Measurements from ENCODE around the gene SLC66A2.
A peak's percentile ranks its signal among the peaks of the same experiment; 100 is the strongest.
"Not testable (repeated sequence)": the region's sequence is repeated elsewhere in the genome, so short reads cannot be mapped to it uniquely, and the experiment has no call there.

The SLC66A2 gene

DNA sequence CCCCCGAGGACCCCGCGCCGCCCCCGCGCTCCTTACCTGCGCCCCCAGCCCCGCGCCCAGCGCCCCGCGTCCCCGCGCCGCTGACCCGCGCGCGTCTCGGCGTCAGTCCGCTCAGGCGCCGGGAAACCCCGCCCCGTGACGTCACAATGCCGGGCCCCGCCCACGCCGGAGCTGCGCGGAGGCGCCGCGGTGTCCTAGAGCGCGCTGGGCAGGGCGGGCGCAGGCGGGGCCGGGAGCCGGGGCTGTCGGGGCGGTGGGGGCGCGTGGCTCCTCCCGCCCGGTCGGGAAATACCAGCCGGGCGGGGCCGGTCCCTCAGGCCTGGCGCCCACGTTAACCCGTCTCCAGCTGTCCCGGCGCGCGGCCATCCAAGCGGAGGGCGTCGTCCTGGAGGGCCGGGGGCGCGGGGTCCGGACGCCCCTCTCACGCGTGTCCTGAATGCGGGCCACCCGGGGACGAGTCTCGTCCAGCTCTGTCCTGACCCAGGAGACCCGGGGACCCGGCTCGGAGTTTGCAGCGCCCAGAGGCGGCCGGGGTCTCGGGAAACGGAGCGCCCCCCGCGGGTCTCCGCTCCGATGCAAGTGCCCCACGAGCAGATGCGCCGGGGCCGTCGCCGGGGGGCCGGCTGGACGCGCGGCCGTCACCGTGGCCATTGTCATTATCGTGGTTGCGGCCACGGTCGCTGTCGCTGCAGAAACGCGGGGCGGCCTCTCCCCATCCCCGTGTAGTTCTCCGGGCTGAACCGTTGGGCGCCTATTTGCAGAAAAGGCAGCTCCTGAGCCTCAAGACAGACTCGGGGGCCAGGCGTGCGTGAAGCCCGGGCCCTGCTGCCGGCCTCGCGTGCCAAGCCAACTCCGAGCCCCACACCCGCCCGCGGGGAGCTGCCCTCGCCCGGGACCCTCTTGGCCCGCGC lies at the start of gene SLC66A2:
TSS of gene SLC66A2 (minus strand) at position 109 of the 911 bp plus-strand sequence. CDS start 727 bp downstream, outside the sequence.
- DNase-seq: peak; percentile 96

- no peak for DNase-seq
Measured at GRCh38 chr18:80000877-80001276, 49.4 kb upstream of the SLC66A2 start.

DNA sequence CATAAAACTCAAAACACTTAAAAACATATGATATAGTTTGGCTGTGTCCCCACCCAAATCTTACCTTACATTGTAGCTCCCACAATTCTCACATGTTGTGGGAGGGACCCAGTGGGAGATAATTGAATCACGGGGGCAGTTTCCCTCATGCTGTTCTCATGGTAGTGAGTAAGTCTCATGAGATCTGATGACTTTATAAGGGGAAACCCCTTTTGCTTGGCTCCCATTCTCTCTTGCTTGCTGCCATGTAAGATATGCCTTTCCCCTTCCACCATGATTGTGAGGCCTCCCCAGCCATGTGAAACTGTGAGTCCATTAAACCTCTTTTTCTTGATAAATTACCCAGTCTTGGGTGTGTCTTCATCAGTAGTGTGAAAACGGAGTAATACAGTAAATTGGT lies 48.2 kb upstream of the SLC66A2 start:
- not testable (repeated sequence) for DNase-seq

DNA sequence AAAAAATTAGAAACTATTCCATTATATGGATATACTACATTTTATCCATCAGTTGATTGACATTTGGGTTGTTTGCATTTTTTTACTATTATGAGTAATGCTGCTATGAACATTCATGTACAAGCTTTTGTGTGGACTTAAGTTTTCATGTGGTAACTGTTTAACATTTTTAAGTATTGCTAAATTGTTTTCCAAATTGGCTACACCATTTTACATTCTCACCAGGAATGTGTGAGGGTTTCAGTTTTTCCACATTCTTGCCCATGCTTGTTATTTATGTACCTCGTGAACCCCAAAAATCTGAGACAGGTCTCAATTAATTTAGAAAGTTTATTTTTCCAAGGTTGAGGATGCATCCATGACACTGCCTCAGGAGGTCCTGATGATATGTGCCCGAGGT lies 40.0 kb upstream of the SLC66A2 start:
- no peak for DNase-seq

GRCh38 chr18:79989195-79989497 lies 37.7 kb upstream of the SLC66A2 start:
- DNase-seq: no peak

DNA sequence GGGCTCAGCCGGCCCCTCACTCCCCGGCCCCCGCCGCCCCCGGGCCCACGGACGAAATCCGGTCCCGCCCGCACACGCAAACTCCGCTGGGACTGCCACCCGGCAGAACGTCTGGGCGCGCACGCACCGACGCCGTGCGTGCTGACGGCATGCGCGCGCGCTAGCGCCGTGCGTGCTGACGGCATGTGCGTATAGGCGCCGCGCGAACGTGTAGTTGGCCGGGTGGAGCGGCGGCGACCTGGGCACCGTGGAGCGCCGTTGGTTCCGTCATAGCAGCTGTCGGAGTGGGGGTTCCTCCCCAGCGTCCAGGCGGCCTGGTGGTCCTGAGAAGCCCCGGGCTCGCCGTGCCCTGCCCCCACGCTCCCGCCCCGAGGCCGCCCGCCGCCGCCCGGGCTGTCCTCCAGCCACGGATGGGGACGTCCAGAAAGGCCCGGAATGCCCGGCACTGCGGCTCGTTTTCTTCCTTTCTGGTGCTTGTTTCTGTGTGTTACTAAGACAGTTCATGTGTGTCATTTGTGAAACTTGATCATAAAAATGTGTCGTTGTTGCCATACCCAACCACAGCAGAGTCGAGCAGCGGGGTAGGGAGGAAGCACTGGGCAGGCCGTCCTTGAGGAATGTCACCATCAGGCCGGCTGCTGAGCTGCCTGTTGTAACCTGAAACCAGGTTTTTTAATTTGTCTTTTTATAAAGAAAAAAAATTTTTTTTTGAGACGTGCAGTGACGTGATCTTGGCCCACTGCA lies 37.2 kb upstream of the SLC66A2 start, which contains the start of gene TXNL4A:
TSS of gene TXNL4A (minus strand) at position 113 of the 744 bp plus-strand sequence. CDS start 171 bp downstream, outside the sequence.
- DNase-seq: peak; percentile 81

DNA sequence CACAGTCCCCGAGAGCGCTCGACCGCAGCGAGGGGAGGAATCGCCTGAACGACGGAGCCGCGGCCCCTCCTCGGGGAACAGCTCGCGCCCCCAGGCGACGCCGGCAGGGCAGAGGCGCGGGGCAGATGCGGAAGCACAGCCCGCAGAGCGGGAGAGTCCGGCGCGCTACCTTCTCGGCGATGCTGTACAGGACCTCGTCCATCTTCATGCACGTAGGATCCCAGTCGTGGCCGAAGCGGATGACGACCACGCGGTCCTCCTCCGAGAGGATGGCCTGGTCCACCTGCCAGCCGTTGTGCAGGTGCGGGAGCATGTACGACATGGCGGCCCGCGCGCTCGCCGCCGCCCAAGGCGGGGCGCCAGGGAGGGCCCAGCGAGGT lies 36.6 kb upstream of the SLC66A2 start:
- DNase-seq: peak; percentile 56

DNA sequence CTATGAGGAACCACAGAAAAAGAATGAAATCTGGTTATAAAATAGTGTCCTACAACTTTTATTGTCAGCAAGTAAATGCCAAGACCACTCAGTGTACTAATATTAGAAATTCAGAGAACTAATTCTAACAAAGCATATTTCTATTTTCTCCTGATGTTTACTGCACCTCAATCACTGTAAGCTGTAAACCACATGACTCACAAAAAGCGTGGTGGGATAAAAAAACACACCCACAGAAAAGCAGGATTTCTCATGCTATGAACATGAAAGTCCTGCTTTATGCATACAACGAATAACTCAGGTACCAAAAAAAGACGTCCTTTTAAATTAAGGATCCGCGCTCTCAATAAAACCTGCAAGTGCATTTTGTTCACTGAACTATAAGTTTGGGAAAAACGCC lies 36.1 kb upstream of the SLC66A2 start:
- no peak for DNase-seq

DNA sequence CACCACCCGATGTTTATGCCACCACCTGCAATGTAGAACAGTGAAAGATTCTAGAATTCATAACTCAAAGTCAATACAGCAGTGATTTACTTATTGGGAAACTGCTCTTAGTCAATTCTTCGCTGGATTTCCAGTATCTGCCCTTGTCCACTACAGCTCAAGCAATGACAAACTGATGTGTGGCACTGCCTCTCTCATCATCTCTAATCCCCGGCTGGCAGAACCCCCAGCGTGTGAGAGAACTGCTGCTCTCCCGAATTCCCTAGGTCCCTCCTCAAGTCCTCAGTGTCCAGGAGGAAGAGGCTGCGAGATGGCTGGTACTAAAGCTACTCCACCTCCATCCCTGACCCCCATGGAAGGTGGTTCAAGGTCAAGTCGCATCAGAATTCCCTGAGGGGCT lies 35.3 kb upstream of the SLC66A2 start:
- DNase-seq: no peak

DNA sequence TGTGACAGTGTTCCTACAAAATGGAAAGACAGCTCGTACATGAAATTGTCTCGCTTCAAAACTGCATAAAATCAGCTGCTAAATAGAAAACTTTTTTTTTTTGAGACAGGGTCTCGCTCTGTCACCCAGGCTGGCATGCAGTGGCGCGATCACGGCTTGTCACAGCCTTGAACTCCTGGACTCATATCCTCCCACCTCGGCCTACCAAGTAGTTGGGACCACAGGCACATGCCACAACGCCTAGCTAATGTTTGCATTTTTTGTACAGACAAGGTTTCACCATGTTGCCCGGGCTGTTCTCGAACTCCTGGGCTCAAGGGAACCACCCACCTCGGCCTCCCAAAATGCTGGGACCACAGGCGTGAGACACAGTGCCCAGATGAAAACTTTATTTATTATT lies 33.7 kb upstream of the SLC66A2 start:
- no peak for DNase-seq

DNA sequence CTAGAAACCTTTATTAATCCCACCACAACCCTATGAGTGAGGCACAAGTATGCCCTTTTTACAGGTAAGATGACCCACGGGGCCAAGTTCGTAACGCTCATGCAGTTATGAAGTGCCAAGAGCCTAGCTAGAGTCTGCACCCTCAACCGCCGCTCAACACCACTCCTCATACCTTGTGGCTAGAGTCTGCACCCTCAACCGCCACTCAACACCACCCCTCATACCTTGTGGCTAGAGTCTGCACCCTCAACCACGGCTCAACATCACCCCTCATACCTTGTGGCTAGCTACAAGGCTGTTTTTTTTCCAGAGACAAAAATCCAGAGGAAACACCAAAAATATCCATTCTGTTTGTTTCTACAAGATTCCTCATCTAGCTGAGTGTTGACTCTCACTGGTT lies 32.3 kb upstream of the SLC66A2 start:
- DNase-seq: no peak

DNA sequence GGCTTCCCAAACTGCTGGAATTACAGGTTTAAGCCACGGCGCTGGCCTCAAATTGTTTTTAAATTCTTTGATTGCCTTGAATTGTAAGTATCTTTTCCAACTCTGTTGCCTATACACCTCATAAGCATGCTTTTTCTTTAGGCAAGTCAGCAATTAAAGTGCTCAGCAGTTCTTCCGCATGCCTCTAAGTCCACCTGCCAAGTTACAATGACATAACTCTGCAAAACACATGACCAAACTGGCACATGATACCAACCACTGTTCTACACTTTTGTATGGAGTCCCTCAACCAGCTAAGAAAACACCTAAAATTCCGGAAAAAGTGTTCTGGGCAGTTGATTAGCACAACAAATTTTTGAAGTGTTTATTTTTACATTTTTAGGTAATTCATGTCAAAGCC lies 31.8 kb upstream of the SLC66A2 start:
- DNase-seq: no peak

DNA sequence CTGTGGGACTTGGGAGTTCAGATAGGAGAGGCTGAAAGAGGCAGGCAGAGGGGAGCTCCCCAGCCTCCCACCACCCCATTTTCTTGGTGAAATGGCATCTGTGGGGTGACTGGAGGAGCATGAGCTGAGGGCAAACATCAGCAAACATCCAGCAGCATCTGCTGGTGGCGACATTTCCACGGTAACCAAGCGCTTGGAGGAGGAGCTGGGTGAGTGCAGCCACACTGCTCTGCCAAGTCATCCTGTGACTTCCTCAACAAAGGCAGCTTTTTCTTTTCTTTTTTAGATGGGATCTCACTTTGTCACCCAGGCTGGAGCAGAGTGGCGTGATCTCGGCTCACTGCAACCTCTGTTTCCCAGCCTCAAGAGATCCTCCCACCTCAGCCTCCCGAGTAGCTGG lies 31.3 kb upstream of the SLC66A2 start:
- peak; percentile 19 for DNase-seq

DNA sequence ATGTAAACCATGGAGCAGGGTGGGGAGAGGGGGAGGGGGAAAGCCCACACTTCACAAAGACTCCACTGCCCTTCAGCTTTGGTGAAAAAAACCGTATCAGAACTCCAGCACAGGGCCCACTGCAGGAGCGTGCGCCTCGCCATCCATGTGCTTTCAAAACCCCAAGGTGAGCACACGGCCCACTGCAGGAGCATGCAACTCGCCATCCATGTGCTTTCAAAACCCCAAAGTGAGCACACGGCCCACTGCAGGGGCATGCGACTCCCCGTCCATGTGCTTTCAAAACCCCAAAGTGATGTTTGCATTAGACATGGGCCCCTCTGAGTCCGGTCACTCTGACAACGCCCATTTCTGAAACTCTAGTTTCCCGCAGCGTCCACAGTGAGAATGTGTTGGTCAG lies 29.1 kb upstream of the SLC66A2 start:
- no peak for DNase-seq

- DNase-seq: no peak
Measured at GRCh38 chr18:79979843-79980242, 28.4 kb upstream of the SLC66A2 start.

DNA sequence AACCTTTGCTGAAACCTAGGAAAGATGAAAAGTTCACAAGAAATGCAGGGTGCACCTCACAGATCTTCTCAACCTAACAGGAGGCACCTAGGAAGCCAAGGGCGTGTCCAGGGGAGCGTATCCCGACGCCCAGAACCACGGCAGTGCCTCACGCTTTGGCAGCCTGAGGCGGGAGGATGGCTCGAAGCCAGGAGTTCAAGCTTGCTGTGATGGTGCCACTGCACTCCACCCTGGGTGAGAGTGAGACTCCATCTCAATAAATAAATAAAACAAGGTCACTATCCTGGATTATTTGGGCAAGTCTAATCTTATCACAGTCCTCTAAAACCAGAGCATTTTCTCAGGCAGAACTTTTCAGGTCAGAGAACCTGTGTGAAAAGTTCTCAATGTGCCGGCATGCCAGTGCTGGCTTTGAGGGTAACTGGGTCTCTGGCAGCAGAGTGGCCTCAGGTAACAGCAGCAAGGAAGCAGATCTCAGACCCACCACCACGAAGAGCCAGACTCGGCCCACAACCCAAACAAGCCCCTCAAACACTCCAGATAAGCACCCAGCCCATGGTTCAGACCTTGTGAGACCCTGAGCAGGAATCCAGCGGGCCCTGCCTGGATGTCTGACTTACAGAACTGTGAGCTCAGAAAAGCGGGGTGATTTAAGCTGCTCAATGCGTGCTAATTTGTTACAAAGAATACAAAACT lies 24.7 kb upstream of the SLC66A2 start:
- no peak for DNase-seq

DNA sequence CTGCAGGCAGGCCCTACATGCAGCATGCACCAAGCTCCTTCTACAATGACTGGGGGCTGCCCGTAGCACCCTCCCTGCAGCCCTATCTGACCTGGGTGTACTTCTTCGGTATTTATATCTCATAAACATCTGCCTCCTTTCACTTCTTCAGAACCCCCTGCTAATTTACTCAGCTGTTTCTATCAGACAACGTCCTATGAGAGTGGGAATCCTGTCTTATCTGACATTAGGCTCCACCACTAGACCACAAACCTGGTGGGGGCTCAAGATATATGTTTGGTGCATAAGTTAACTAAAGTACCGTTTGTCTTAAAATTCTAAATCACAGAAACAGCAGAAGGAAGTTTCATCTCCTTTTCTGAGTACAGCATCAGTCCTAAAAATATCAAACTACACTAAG lies 23.6 kb upstream of the SLC66A2 start:
- DNase-seq: no peak

DNA sequence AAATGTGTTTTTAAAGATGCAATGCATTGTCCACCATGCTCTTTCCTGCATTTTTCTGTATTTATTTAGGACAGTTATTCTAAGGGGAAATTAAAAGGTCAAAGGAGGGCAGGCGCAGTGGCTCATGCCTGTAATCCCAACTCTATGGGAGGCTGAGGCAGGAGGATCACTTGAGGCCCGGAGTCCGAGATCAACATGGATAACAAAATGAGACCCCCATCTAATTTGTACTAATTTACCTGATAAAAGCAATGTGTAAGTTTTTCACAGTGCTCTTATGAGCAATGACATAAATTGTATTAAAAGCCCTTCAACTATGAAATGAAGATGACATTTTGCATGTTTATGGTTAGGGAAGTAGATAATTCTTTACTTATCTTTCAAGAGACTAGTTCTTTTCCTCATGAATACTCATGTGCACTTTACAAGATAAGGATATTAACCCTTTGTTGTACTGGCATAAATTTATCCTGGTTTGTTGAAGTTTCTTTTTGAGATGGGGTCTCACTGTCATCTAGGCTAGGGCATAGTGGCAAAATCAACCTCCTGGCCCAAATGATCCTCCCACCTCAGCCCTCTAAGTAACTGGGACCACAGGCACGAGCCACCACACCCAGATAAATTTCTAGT lies 22.7 kb upstream of the SLC66A2 start:
- no peak for DNase-seq

DNA sequence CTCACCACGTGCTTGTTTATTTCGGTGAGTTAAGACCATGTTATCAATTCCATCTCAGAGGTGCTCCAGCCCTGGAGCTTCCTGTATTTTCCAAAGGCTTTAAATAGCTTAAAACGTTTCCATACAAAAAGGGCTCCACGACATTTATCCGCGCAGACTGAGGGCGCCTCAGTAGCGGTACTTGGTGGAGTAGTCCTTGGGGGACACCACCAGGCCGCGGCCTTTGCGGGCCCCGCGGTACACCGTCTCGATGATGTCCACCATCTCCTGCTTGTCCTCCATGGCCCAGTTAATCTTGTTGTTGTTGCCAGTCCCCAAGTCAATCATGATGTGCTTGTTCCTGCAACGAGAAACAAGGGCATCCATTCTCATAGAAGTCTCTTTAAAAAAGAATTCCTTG lies 22.1 kb upstream of the SLC66A2 start:
- no peak for DNase-seq

DNA sequence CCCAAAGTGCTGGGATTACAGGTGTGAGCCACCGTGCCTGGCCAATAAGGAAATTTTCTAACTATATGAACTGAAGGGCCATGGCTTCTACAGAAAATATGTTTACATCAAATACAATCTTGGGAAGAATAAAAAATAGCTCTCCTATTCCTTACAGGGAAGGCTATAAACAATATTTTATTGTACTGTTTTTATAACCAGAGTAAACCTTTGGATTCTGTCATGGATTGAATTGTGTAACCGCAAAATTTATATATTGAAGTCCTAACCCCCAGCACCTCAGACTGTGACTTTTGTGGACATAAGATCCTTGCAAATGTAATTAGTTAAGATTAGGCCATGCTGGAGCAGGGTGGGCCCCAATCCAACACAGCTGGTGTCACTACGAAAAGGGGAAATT lies 21.3 kb upstream of the SLC66A2 start:
- no peak for DNase-seq

DNA sequence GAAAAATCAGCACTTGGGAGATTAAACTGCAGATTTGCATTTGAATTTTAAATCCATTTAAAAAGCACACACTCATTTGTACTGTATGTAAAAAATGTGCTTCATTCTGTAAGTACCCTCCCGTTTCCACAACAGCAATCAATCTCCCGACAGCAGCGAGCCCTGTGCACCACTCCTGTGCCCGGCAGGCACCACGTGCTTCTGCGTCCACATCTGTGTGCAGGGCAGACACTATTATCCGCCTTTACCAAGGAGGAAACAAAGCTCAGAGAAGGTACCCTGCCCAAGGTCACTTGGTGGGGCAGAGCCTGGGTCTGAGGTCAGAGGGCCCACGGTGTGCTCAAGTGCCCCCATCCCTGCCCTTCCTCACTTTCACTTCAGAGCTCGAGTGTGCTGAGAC lies 20.5 kb upstream of the SLC66A2 start:
- DNase-seq: no peak

DNA sequence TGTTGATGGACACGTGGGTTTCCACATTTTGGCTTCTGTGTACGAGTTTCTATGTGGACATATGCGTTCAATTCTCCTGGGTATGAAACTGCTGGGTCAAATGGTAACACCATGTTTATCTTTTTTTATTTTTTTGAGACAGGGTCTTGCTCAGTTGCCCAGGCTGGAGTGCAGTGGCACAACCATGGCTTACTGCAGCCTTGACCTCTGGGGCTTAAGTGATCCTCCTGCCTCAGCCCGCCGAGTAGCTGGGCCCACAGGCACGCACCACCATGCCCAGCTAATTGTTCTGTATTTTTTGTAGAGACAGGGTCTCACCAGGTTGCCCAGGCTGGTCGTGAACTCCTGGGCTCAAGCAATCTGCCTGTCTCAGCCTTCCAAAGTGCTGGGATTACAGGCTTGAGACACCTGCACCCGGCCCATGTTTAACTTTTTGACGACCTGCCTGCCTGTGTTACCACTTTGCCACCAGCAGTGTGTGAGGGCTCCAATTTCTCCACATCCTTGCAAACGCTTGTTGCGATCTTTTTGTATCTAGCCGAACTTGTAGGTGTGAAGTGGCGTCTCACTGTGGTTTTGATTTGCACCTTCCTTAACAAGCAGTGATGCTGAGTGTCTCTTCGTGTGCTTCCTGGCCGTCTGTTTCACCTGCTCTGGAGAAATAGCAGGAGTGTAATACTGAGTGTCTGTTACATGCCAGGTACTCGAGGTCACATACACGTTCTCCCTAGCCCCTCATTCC lies 19.9 kb upstream of the SLC66A2 start:
- no peak for DNase-seq

All from activated CD4-positive, alpha-beta T cell treated with anti-CD3 and anti-CD28 coated beads, Interleukin-2, amount 50 U/mL, for 1 hour (primary cell).